Activated CD4-positive, alpha-beta T cell treated with anti-CD3 and anti-CD28 coated beads, Interleukin-2, amount 50 U/mL, for 16 hours (primary cell): ENCODE results near the gene CTSD.

Source experiments
- DNase-seq: peaks from one replicate; pipeline ENCODE4 v3.0.0-alpha.2; 2020

Gene CTSD

GRCh38 chr11:1754376-1755150 is 9.2 kb downstream of the CTSD start:
- DNase-seq, result no peak

GRCh38 chr11:1753929-1754305 is 9.8 kb downstream of the CTSD start:
- DNase-seq, result no peak

GRCh38 chr11:1753229-1753928 is 10.3 kb downstream of the CTSD start:
- DNase-seq, result no peak

- no peak for DNase-seq
Observed at GRCh38 chr11:1752907-1753228, 10.9 kb downstream of the CTSD start.

- no peak for DNase-seq
Observed at GRCh38 chr11:1751999-1752906, 11.5 kb downstream of the CTSD start.

GRCh38 chr11:1751531-1751921 is 12.2 kb downstream of the CTSD start:
- DNase-seq, result no peak

- no peak for DNase-seq
Observed at GRCh38 chr11:1750840-1751530, 12.7 kb downstream of the CTSD start.

- DNase-seq, result no peak
Observed at GRCh38 chr11:1750481-1750839, 13.3 kb downstream of the CTSD start, which contains the start of gene IFITM10. Gene IFITM10 (minus strand): TSS chr11:1750595. CDS start chr11:1750442, 153 bp downstream.

GRCh38 chr11:1749395-1750351 is 14.1 kb downstream of the CTSD start:
- DNase-seq, result no peak

GRCh38 chr11:1748636-1749394 is 14.9 kb downstream of the CTSD start:
- no peak for DNase-seq

GRCh38 chr11:1747753-1748635 is 15.7 kb downstream of the CTSD start:
- DNase-seq, result no peak

GRCh38 chr11:1746956-1747752 is 16.6 kb downstream of the CTSD start:
- no peak for DNase-seq

GRCh38 chr11:1746511-1746931 is 17.2 kb downstream of the CTSD start:
- no peak for DNase-seq

- no peak for DNase-seq
Observed at GRCh38 chr11:1745701-1746320, 17.9 kb downstream of the CTSD start.

- no peak for DNase-seq
Observed at GRCh38 chr11:1744891-1745700, 18.6 kb downstream of the CTSD start.

GRCh38 chr11:1744137-1744886 is 19.4 kb downstream of the CTSD start:
- DNase-seq, result no peak
